Neutrophil (primary cell): ENCODE data around the gene C11orf98.
"Not testable (repeated sequence)": the region's sequence is repeated elsewhere in the genome, so short reads cannot be mapped to it uniquely, and the experiment has no call there.

Source experiments
- H3K27ac ChIP-seq: fragments of 200-600 bp; sonication (generic); 2 replicates; pipeline ENCODE4 v1.5.1; 2016; ENCODE audit warnings: mild to moderate bottlenecking, moderate library complexity
- H3K27me3 ChIP-seq: fragments of 200-600 bp; sonication (generic); 2 replicates; pipeline ENCODE4 v1.6.0; 2016; ENCODE audit warnings: mild to moderate bottlenecking
- H3K36me3 ChIP-seq: fragments of 200-600 bp; sonication (generic); 2 replicates; pipeline ENCODE4 v1.5.1; 2017
- H3K4me1 ChIP-seq, 2 experiments: fragments of 200-600 bp in 1 of 2; sonication (generic) in 1 of 2; 1 replicate in 1 of 2; 2 replicates in 1 of 2; pipeline versions ENCODE4 v1.5.1 to v1.6.1; 2013 to 2016; ENCODE audit warnings: low read depth in 1 of 2, low read length in 1 of 2, mild to moderate bottlenecking in 1 of 2, moderate library complexity in 1 of 2; ENCODE audit not compliant: control insufficient read depth in 1 of 2, insufficient read depth in 1 of 2
- H3K4me3 ChIP-seq, 2 experiments: fragments of 200-600 bp in 1 of 2; sonication (generic) in 1 of 2; 1 replicate in 1 of 2; 2 replicates in 1 of 2; pipeline ENCODE4 v1.5.1; 2013 to 2016; ENCODE audit warnings: low read depth in 1 of 2, low read length in 1 of 2, mild to moderate bottlenecking in 1 of 2, moderate library complexity in 1 of 2
- H3K9me3 ChIP-seq: fragments of 200-600 bp; sonication (generic); 2 replicates; pipeline ENCODE4 v1.5.1; 2016
- TF ChIP-seq, protein P1 (sequence below): fragments of 200-600 bp; sonication (generic); IDR thresholded peaks from 2 replicates; pipeline ENCODE4 v1.5.1; 2016; ENCODE audit warnings: antibody characterized with exemption

The C11orf98 gene

DNA sequence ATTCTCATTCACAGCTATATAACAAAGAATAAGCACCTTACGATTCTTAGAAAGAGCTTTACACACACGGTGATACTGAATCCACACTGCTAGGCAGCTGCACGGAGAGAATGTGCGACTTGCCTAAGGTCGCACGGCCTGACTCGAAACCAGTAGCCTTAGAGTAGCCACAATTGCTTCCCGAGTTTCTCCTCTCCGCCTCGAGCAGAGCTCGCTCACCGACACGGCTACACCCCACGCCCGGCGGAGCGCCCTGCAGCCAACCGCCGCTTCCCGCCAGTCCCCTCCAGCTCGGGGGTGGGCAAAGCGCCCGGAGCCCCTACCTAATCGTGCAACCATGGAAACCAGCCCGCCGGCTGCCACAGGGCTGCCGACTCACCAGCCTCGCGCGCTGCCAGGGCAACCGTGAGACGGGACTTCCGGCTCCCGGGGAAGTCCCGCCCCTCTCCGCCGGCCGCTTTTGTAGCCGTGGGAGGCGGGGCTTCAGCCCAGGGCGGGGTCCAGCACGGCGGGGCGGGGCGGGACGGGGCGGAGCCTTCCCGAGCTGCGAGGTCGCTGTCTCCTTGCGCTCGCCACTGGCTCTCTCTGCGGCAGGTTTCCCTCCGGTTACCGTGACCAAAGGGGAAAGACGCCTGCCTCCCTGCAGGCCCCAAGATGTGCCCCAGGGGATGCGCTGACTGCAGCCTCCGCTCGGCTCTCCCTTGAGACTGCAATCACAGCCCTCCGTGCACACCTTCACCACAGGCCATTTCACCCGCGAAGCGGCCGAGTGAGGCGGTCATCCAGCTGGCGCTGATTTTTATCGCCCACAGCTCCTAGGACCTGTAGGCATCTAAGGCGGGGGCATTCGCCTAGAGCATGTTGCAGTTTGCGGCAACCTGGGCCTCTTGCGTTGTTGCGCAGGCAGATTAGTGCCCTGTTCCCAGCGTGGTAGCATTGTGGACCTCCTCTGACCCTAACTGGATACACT is 41.2 kb upstream of the C11orf98 start:
- Histone ChIP-seq H3K4me3 (peak overlapping the region; percentile 75 to 83), H3K9me3 (no peaks in the 10 kb centered on the region), H3K36me3 (peaks cover 7% of the 10 kb centered on the region), H3K27ac (peak overlapping the region; percentile 78), H3K27me3 (no peaks in the 10 kb centered on the region), H3K4me1 (peaks cover 56 to 70% of the 10 kb centered on the region in 2 experiments)
- TF ChIP-seq, protein P1, sequence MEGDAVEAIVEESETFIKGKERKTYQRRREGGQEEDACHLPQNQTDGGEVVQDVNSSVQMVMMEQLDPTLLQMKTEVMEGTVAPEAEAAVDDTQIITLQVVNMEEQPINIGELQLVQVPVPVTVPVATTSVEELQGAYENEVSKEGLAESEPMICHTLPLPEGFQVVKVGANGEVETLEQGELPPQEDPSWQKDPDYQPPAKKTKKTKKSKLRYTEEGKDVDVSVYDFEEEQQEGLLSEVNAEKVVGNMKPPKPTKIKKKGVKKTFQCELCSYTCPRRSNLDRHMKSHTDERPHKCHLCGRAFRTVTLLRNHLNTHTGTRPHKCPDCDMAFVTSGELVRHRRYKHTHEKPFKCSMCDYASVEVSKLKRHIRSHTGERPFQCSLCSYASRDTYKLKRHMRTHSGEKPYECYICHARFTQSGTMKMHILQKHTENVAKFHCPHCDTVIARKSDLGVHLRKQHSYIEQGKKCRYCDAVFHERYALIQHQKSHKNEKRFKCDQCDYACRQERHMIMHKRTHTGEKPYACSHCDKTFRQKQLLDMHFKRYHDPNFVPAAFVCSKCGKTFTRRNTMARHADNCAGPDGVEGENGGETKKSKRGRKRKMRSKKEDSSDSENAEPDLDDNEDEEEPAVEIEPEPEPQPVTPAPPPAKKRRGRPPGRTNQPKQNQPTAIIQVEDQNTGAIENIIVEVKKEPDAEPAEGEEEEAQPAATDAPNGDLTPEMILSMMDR = peak; percentile 47

DNA sequence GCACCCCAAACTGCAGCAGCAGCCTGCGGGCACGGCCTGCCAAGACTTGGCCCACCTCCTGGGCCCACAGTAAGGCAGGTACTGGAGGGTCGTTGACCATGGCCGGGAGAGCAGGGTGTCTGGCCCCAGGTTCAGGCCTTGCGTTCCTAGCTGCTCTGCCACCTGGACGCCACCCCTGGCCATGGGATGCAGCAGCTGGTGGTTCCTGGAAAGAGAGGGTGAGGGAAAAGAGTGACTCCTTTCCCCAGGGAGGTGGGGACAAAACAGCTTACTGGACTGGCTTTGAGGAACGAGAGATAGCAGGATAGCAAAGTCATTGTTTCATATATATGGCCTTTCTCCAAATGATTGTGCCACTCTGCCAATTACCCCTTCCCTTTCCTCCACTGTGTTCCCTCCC is 40.4 kb upstream of the C11orf98 start:
- Histone ChIP-seq H3K4me1 (peaks cover 56 to 69% of the 10 kb centered on the region in 2 experiments), H3K9me3 (no peaks in the 10 kb centered on the region), H3K4me3 (peak overlapping the region; percentile 75 to 83), H3K27ac (peak overlapping the region; percentile 78), H3K27me3 (no peaks in the 10 kb centered on the region), H3K36me3 (no peaks in the 10 kb centered on the region)
- TF ChIP-seq, protein P1 = no peak

DNA sequence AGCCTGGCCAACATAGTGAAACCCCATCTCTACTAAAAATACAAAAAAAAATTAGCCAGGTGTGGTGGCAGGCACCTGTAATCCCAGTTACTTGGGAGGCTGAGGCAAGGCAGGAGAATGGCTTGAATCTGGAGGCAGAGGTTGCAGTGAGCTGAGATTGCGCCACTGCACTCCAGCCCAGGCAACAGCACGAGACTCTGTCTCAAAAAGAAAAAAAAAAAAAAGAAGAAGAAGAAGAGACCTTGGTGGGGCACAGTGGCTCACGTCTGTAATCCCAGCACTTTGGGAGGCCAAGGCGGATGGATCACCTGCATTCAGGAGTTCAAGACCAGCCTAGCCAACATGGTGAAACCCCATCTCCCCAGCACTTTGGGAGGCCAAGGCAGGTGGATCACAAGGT is 38.9 kb upstream of the C11orf98 start:
- H3K4me1 ChIP-seq = peaks cover 46 to 58% of the 10 kb centered on the region in 2 experiments
- not testable (repeated sequence) for H3K4me3 ChIP-seq, H3K27ac ChIP-seq, H3K27me3 ChIP-seq, H3K36me3 ChIP-seq, H3K9me3 ChIP-seq

DNA sequence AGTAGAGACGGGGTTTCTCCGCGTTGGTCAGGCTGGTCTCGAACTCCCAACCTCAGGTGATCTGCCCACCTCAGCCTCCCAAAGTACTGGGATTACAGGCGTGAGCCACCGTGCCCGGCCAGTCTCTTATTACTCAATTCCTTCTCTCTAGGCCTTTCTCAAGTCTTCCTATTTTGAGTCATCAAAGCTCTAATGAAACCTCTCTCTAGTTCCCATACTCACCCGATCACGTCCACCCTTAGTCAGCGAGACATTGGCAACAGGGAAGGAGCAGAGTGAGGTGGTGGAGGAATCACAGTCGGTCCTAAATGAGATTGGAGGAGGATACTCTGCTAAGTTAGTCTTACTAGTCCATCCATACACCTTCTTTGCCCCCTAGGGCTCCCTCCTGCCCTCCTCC is 37.2 kb upstream of the C11orf98 start:
- Histone ChIP-seq H3K4me3 (no peak overlapping the region), H3K27ac (peak overlapping the region; percentile 45), H3K9me3 (no peaks in the 10 kb centered on the region), H3K4me1 (peaks cover 35 to 49% of the 10 kb centered on the region in 2 experiments), H3K27me3 (no peaks in the 10 kb centered on the region), H3K36me3 (no peaks in the 10 kb centered on the region)
- TF ChIP-seq, protein P1 = no peak

DNA sequence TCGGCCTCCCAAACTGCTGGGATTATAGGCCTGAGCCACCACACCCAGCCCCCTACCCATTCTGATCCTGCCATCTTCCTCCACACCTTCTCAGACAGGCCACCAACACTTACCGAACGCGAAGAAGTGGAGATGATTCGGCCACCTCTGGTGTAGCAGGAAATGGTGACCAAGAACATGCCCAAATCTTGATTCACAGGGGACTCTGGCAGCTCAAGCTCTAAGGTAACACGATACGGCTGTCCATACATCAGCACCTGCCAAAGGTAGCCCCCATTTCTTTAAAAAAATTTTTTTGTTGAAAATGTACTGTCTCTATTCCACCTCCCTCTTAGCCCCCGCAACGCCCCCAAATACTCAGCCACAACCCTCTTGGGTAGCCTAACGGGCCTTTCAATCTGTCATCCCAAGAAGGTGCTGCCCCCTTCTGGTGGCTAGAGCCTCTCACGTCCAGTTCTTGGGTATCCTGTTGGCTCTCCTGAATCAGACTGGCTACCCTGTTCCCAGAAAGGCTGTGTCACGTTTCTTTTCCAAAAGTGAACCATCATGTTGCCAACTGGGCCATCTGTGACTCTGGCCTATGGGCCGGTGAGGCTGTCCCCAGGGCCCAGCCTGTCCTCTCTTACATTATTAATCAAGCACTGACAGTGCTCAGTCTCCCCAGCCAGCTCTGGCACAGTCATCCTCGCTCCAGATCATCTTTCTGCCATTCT is 29.6 kb upstream of the C11orf98 start:
- TF ChIP-seq, protein P1 = peak; percentile 76
- Histone ChIP-seq H3K27me3 (no peaks in the 10 kb centered on the region), H3K27ac (peak overlapping the region; percentile 29), H3K4me3 (no peak overlapping the region), H3K9me3 (no peaks in the 10 kb centered on the region), H3K36me3 (peaks cover 36% of the 10 kb centered on the region), H3K4me1 (peaks cover 0 to 4% of the 10 kb centered on the region in 2 experiments)

DNA sequence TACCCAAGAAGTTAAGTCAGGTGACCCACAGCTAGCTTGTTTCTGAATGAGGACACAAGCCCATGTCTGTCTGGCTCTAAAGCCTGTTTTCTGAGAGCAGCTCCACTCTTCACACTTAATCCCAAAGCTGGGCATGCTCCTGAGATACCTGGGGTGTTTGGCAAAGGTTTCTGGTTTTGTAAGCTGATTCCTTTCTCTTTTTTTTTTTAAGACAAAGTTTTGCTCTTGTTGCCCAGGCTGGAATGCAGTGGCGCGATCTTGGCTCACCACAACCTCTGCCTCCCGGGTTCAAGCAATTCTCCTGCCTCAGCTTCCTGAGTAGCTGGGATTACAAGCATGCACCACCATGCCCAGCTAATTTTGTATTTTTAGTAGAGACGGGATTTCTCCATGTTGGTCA is 28.6 kb upstream of the C11orf98 start:
- not testable (repeated sequence) for H3K4me3 ChIP-seq, H3K4me1 ChIP-seq, H3K27me3 ChIP-seq, H3K27ac ChIP-seq, H3K9me3 ChIP-seq
- peaks cover 36% of the 10 kb centered on the region for H3K36me3 ChIP-seq
